Stomach (tissue), 4 donors: ENCODE data around the gene ZNF438.
A peak's percentile ranks its signal among the peaks of the same experiment; 100 is the strongest.

Experiments
- CTCF ChIP-seq, 7 experiments: fragments of 450-650 bp in 4 of 7; fragments of 200-600 bp in 3 of 7; sonication (generic) in 3 of 7; IDR thresholded peaks; one replicate each; pipeline ENCODE4 v1.5.1; 2016 to 2019; ENCODE audit warnings: antibody characterized with exemption in 7 of 7, control low read depth in 2 of 7, mild to moderate bottlenecking in 1 of 7
- EP300 ChIP-seq: sonication (generic); formaldehyde crosslinking; IDR thresholded peaks from one replicate; pipeline ENCODE4 v1.6.1; 2017; ENCODE audit warnings: antibody characterized with exemption
- POLR2A ChIP-seq, 4 donors: fragments of 450-650 bp; IDR thresholded peaks; one replicate each; pipeline ENCODE4 v1.6.1; 2016; ENCODE audit warnings: antibody characterized with exemption in 4 of 4, control low read depth in 2 of 4, mild to moderate bottlenecking in 1 of 4, moderate library complexity in 1 of 4
- POLR2AphosphoS5 ChIP-seq, 3 donors: sonication (generic); formaldehyde crosslinking; IDR thresholded peaks; one replicate each; pipeline ENCODE4 v1.6.1; 2016; ENCODE audit warnings: antibody characterized with exemption in 3 of 3

GRCh38 chr10:30999070-30999712 is 32.5 kb downstream of the ZNF438 start:
- TF ChIP-seq CTCF (IDR thresholded peaks at IDR 0.05) (no peak), POLR2A (IDR thresholded peaks at IDR 0.05) (no peak), EP300 (no peak), POLR2AphosphoS5 (IDR thresholded peaks at IDR 0.05) (peak in 2 of 3 donors; percentile 63 to 70)
